HepG2 (cell line): Measurements from ENCODE around the gene MPPE1. TPM values are rescaled to one million over a fixed set of nuclear protein-coding genes. Genes with fewer than 3 reads are reported as not detected.

Experiments used
- ATAD3A ChIP-seq: sonication (generic); formaldehyde crosslinking; IDR thresholded peaks from 2 replicates; pipeline ENCODE4 v1.4.0; 2020; ENCODE audit warnings: missing genetic modification reagents
- BRF2 ChIP-seq: sonication (generic); formaldehyde crosslinking; IDR thresholded peaks from 2 replicates; pipeline ENCODE4 v1.8.1; 2022; ENCODE audit warnings: mild to moderate bottlenecking, missing genetic modification reagents
- DRAP1 ChIP-seq: IDR thresholded peaks from 2 replicates; pipeline ENCODE4 v1.6.1; 2016; ENCODE audit warnings: missing genetic modification reagents, missing compliant biosample characterization
- ETS1 ChIP-seq: sonication (generic); formaldehyde crosslinking; IDR thresholded peaks from 2 replicates; pipeline ENCODE4 v1.4.0; 2020; ENCODE audit warnings: missing genetic modification reagents
- HIVEP1 ChIP-seq: sonication (generic); formaldehyde crosslinking; IDR thresholded peaks from 2 replicates; pipeline ENCODE4 v1.4.0; 2020; ENCODE audit warnings: mild to moderate bottlenecking, missing genetic modification reagents
- KMT2B ChIP-seq: IDR thresholded peaks from 2 replicates; pipeline ENCODE4 v1.6.1; 2016; ENCODE audit warnings: missing genetic modification reagents, missing compliant biosample characterization
- POLR2AphosphoS2 ChIP-seq: IDR thresholded peaks from 2 replicates; pipeline ENCODE4 v1.6.1; 2011; ENCODE audit warnings: low read depth, low read length, improper control_type of control experiment
- PRDM4 ChIP-seq: sonication (generic); formaldehyde crosslinking; IDR thresholded peaks from 2 replicates; pipeline ENCODE4 v1.9.0; 2021; ENCODE audit warnings: missing genetic modification reagents, borderline replicate concordance
- ZBTB44 ChIP-seq: sonication (generic); formaldehyde crosslinking; IDR thresholded peaks from 2 replicates; pipeline ENCODE4 v1.4.0; 2020; ENCODE audit warnings: missing genetic modification reagents
- ZFP1 ChIP-seq: IDR thresholded peaks from 2 replicates; pipeline ENCODE4 v1.6.1; 2016
- ZFP36L1 ChIP-seq: sonication (generic); formaldehyde crosslinking; IDR thresholded peaks from 2 replicates; pipeline ENCODE4 v1.8.0; 2022; ENCODE audit warnings: mild to moderate bottlenecking, missing genetic modification reagents, moderate library complexity
- ZNF432 ChIP-seq: sonication (generic); formaldehyde crosslinking; IDR thresholded peaks from 2 replicates; pipeline ENCODE4 v1.5.0; 2020; ENCODE audit warnings: missing genetic modification reagents, mild to moderate bottlenecking, borderline replicate concordance
- ZNF460 ChIP-seq: sonication (generic); formaldehyde crosslinking; IDR thresholded peaks from 2 replicates; pipeline ENCODE4 v1.5.1; 2020; ENCODE audit warnings: missing genetic modification reagents, mild to moderate bottlenecking, borderline replicate concordance
- ZNF574 ChIP-seq: sonication (generic); formaldehyde crosslinking; IDR thresholded peaks from 2 replicates; pipeline ENCODE4 v1.4.0; 2020; ENCODE audit warnings: missing genetic modification reagents
- polyA plus RNA-seq, 8 experiments: library from polyadenylated mRNA; depleted of rRNA in 3 of 8; stranded (reverse) in 7 of 8; unstranded in 1 of 8; fragments of >200 nt; fragmentation: Illumina TruSeq in 4 of 8; extraction: Trizol in 4 of 8; gene quantifications; 2 replicates each; pipeline versions ENCODE4 v1.2.1 to v1.2.3, GENCODE V29; 2011 to 2016; ENCODE audit warnings: low read depth in 4 of 8, missing spikeins in 1 of 8, mixed read lengths in 1 of 8; ENCODE audit not compliant: insufficient read depth in 1 of 8
- total RNA-seq, 5 experiments: library from RNA; depleted of rRNA; stranded (reverse); fragments of >200 nt; fragmentation: Illumina TruSeq; extraction: Trizol; gene quantifications; 2 replicates each; pipeline ENCODE4 v1.2.3, GENCODE V29; 2016; ENCODE audit warnings: low read depth in 1 of 5
- TF ChIP-seq, protein P1 (sequence below): sonication (generic); formaldehyde crosslinking; IDR thresholded peaks from 2 replicates; pipeline ENCODE4 v1.4.0; 2020; ENCODE audit warnings: missing genetic modification reagents, mild to moderate bottlenecking, borderline replicate concordance

MPPE1 gene
- total and polyA plus RNA-seq, 2 of the 13 experiments (the other 11 are each of a cell fraction or from before 2014, with no cell fraction given) = 9.6 to 11.9 TPM

GRCh38 chr18:11955239-11956029 lies 47.3 kb upstream of the MPPE1 start (continued):
- TF ChIP-seq, protein P1, sequence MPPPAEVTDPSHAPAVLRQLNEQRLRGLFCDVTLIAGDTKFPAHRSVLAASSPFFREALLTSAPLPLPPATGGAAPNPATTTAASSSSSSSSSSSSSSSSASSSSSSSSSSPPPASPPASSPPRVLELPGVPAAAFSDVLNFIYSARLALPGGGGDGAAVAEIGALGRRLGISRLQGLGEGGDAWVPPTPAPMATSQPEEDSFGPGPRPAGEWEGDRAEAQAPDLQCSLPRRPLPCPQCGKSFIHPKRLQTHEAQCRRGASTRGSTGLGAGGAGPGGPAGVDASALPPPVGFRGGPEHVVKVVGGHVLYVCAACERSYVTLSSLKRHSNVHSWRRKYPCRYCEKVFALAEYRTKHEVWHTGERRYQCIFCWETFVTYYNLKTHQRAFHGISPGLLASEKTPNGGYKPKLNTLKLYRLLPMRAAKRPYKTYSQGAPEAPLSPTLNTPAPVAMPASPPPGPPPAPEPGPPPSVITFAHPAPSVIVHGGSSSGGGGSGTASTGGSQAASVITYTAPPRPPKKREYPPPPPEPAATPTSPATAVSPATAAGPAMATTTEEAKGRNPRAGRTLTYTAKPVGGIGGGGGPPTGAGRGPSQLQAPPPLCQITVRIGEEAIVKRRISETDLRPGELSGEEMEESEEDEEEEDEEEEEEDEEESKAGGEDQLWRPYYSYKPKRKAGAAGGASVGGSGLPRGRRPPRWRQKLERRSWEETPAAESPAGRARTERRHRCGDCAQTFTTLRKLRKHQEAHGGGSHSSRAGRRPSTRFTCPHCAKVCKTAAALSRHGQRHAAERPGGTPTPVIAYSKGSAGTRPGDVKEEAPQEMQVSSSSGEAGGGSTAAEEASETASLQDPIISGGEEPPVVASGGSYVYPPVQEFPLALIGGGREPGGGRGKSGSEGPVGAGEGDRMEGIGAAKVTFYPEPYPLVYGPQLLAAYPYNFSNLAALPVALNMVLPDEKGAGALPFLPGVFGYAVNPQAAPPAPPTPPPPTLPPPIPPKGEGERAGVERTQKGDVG (CRISPR knock-in tag) = no peak
- TF ChIP-seq ZFP36L1 (CRISPR knock-in tag) (no peak), POLR2AphosphoS2 (no peak), KMT2B (CRISPR knock-in tag) (no peak), ATAD3A (CRISPR knock-in tag) (no peak), ZNF460 (CRISPR knock-in tag) (no peak), ZNF432 (CRISPR knock-in tag) (no peak), HIVEP1 (CRISPR knock-in tag) (no peak), BRF2 (CRISPR knock-in tag) (no peak), ZBTB44 (CRISPR knock-in tag) (no peak), ETS1 (CRISPR knock-in tag) (no peak), ZFP1 (CRISPR knock-in tag) (no peak), PRDM4 (CRISPR knock-in tag) (no peak), DRAP1 (no peak), ZNF574 (CRISPR knock-in tag) (no peak)
